Heart right ventricle (tissue), 16 donors: ENCODE measurements around the gene SCGB1D4. TPM values are rescaled to one million over a fixed set of nuclear protein-coding genes. Genes with fewer than 3 reads are reported as not detected.

Experiments
- ATAC-seq, 8 donors: fragments of 200-7000 bp; cut with Tn5 transposase; one replicate each; pipeline ENCODE4 v1.9.1; 2020; ENCODE audit warnings: mild to moderate bottlenecking in 8 of 8, moderate library complexity in 8 of 8, moderate number of reproducible peaks in 1 of 8
- DNase-seq, 2 donors: peaks; one replicate each; pipeline ENCODE4 v3.0.0-alpha.2; 2020
- H3K27ac ChIP-seq, 10 donors: fragments of 200-600 bp; sonication (generic) in 2 of 10; one replicate each; pipeline versions ENCODE4 v1.5.0 to v1.8.0; 2020 to 2022; ENCODE audit warnings: mild to moderate bottlenecking in 3 of 10
- H3K27me3 ChIP-seq, 7 donors: fragments of 200-600 bp; one replicate each; pipeline ENCODE4 v1.8.0; 2021 to 2022; ENCODE audit warnings: mild to moderate bottlenecking in 2 of 7
- H3K36me3 ChIP-seq, 9 donors: fragments of 200-600 bp; sonication (generic) in 1 of 9; one replicate each; pipeline versions ENCODE4 v1.5.0 to v1.8.0; 2020 to 2022; ENCODE audit warnings: mild to moderate bottlenecking in 2 of 9
- H3K4me1 ChIP-seq, 9 donors: fragments of 200-600 bp; sonication (generic) in 1 of 9; one replicate each; pipeline versions ENCODE4 v1.5.0 to v1.8.0; 2020 to 2022; ENCODE audit warnings: mild to moderate bottlenecking in 4 of 9
- H3K4me3 ChIP-seq, 10 donors: fragments of 200-600 bp; sonication (generic) in 2 of 10; one replicate each; pipeline versions ENCODE4 v1.5.0 to v1.8.0; 2020 to 2022; ENCODE audit warnings: mild to moderate bottlenecking in 7 of 10, moderate library complexity in 2 of 10
- H3K9me3 ChIP-seq, 11 donors: fragments of 200-600 bp in 10 of 11; sonication (generic) in 2 of 11; one replicate each; pipeline versions ENCODE4 v1.5.0 to v1.8.0; 2013 to 2022; ENCODE audit warnings: mild to moderate bottlenecking in 2 of 11, control low read depth in 1 of 11, moderate library complexity in 1 of 11
- CTCF ChIP-seq, 9 donors: fragments of 200-600 bp; sonication (generic) in 2 of 9; IDR thresholded peaks; one replicate each; pipeline versions ENCODE4 v1.5.0 to v1.8.0; 2021 to 2022; ENCODE audit warnings: antibody characterized with exemption in 9 of 9, mild to moderate bottlenecking in 5 of 9, moderate library complexity in 1 of 9
- WGBS, 2 donors: extraction: QIAGEN DNeasy Blood & Tissue Kit; methylation state at CpG; one replicate each; pipeline ENCODE4 v1.1.7; 2013; ENCODE audit warnings: inconsistent platforms in 1 of 2; 5-methylcytosine and 5-hydroxymethylcytosine counted together
- intact Hi-C, 10 donors: fragments of 100-400 bp; cut with DNase I; formaldehyde crosslinking; loops; one replicate each; pipeline versions ENCODE4 v1.11.1 to v1.14.2; 2022
- polyA plus RNA-seq, 2 donors: library from polyadenylated mRNA; stranded (reverse); fragments of 200-250 nt; gene quantifications; one replicate each; pipeline ENCODE4 v1.2.3, GENCODE V29; 2013
- total RNA-seq, 10 donors: library from RNA; stranded (reverse); fragmentation: NEBNext Ultra II Directional in 3 of 10; extraction: Animal tissue kit (Norgen Biotek cat#: 25700) in 3 of 10; gene quantifications; one replicate each; pipeline versions ENCODE4 v1.2.1 to v1.2.4, GENCODE V29; 2021 to 2023
- donor health status: Arrhythmogenic right ventricular cardiomyopathy.
- donor health status: ischemic (EF 13 %, LVEDD 7.1; RV severe dilation, severe dysfunction).
- donor health status: healthy with polysubstance abuse.
- donor health status: DM: no; HTN: yes; CAD: no.
- donor health status: DM: no; HTN: no; CAD: no.
- donor health status: ischemic (EF 25% LVEDD 6.9; RV normal size, moderate dysfunction).
- donor health status: ischemic (EF 25% LVEDD 5.7; RV mildly dilated, moderate dysfunction).
- donor health status: healthy.
- donor health status: DM: yes; HTN: yes; CAD: no.
- donor health status: Ischemic cardiomyopathy.
- donor health status: ischemic (EF 35%, LVEDD 5.7; RV mildly dilated, moderate dysfunction).
- donor health status: nonischemic (EF 11% LVEDD 7.7; RV severe dilation, severe dysfunction).
- donor health status: DM: yes; HTN: yes; CAD: no.
- donor health status: PGD.
- donor health status: ischemic (EF 29% LVEDD 5.4; RV normal size, mild dysfunction).
- donor health status: nonischemic (EF 23%, LVEDD 6.1; RV moderate dilation, normal function).

The SCGB1D4 gene
- total and polyA plus RNA-seq, 12 donors, result not detected

DNA sequence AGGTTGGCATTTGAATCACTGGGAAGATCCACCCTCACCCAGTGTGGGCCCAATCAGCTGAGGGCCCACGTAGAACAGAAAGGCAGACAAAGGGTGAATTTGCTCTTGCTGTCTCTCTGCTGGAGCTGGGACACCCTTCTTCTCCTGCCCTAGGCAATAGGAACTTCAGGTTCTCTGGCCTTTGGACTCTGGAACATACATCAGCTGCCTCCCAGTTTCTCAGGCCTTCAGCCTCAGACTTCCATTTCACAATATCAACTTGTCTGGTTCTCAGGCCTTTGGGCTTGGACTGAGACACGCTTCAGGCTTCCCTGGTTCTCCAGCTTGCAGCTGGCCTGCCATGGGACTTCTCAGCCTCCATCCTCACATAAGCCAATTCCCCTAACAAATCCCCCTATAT is 23.6 kb upstream of the SCGB1D4 start:
- Histone ChIP-seq H3K36me3 (no peaks in the 10 kb centered on the region), H3K27ac (no peak overlapping the region), H3K4me3 (no peak overlapping the region), H3K9me3 (no peaks in the 10 kb centered on the region), H3K27me3 (peaks cover 0 to 25% (median 12%) of the 10 kb centered on the region in 7 donors), H3K4me1 (peaks cover 0 to 3% (median 0%) of the 10 kb centered on the region in 9 donors)
- DNase-seq (no peak), ATAC-seq (no peak)
- 68 to 73% methylated on average over 2 of the region's 2 CpGs for WGBS, 2 donors
- intact Hi-C loops, result no loop called here
- TF ChIP-seq CTCF (IDR thresholded peaks at IDR 0.05), result no peak

GRCh38 chr11:62315431-62315830 is 16.6 kb upstream of the SCGB1D4 start:
- no peak for TF ChIP-seq CTCF (IDR thresholded peaks at IDR 0.05)
- WGBS, 2 donors, result 71 to 80% methylated on average over 1 of the region's 1 CpG
- Histone ChIP-seq H3K27me3 (peaks cover 0 to 31% (median 8%) of the 10 kb centered on the region in 7 donors), H3K4me3 (no peak overlapping the region), H3K36me3 (no peaks in the 10 kb centered on the region), H3K4me1 (peaks cover 0 to 11% (median 0%) of the 10 kb centered on the region in 9 donors), H3K9me3 (no peaks in the 10 kb centered on the region), H3K27ac (no peak overlapping the region)
- ATAC-seq (no peak), DNase-seq (no peak)
- intact Hi-C loops, result loop anchor here in 1 of 10 donors (10.0 kb wide), 1 partner anchor 521 kb away; the partner anchor contains the start of genes FEN1 and TMEM258

- peaks cover 0 to 11% (median 0%) of the 10 kb centered on the region in 9 donors for H3K4me1 ChIP-seq
- no peak for TF ChIP-seq CTCF (IDR thresholded peaks at IDR 0.05)
- no peak overlapping the region for H3K27ac ChIP-seq
- ATAC-seq, result no peak
- no peak overlapping the region for H3K4me3 ChIP-seq
- peaks cover 0 to 41% (median 18%) of the 10 kb centered on the region in 7 donors for H3K27me3 ChIP-seq
- no peak for DNase-seq
- intact Hi-C loops, result loop anchor here in 8 of 10 donors (2.0 to 10.0 kb wide), 5 partner anchors 85 to 515 kb away; partner anchors contain the start of genes FEN1 (in 1 of the 8) and TMEM258 (in 1 of the 8)
- H3K9me3 ChIP-seq, result peaks cover 0 to 15% (median 7%) of the 10 kb centered on the region in 11 donors
- WGBS, 2 donors, result 56 to 57% methylated on average over 7 of the region's 7 CpGs
- H3K36me3 ChIP-seq, result no peaks in the 10 kb centered on the region
Observed at GRCh38 chr11:62309991-62310390, 11.1 kb upstream of the SCGB1D4 start.

DNA sequence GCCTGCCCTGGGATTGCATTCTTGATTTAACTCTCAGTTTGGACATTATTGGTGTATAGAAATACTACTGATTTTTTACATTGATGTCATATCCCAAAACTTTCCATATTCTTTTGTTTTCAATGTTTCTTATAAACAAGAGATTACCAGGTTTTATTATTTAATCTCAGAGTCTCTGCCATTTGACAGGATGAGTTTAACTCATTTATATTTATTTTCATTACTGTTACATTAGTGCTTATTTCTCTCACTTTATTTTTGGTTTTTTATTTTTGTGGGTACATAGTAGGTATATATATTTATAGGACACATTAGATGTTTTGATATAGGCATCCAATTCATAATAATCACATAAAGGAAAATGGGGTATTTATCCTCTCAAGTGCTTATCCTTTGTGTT is 9.1 kb upstream of the SCGB1D4 start:
- no peak for DNase-seq
- intact Hi-C loops, result loop anchor here in 1 of 10 donors (10.0 kb wide), 1 partner anchor 83 kb away; no protein-coding TSS in a partner anchor

More for the DNA sequence above, 9.1 kb upstream of the SCGB1D4 start:
- TF ChIP-seq CTCF (IDR thresholded peaks at IDR 0.05), result no peak
- Histone ChIP-seq H3K27ac (no peak overlapping the region), H3K36me3 (no peaks in the 10 kb centered on the region), H3K27me3 (peaks cover 0 to 28% (median 13%) of the 10 kb centered on the region in 7 donors), H3K9me3 (peaks cover 0 to 15% (median 7%) of the 10 kb centered on the region in 11 donors), H3K4me1 (peaks cover 0 to 11% (median 0%) of the 10 kb centered on the region in 9 donors), H3K4me3 (no peak overlapping the region)
- ATAC-seq, result no peak
